ENCODE measurements around the gene MSI2.

DNA sequence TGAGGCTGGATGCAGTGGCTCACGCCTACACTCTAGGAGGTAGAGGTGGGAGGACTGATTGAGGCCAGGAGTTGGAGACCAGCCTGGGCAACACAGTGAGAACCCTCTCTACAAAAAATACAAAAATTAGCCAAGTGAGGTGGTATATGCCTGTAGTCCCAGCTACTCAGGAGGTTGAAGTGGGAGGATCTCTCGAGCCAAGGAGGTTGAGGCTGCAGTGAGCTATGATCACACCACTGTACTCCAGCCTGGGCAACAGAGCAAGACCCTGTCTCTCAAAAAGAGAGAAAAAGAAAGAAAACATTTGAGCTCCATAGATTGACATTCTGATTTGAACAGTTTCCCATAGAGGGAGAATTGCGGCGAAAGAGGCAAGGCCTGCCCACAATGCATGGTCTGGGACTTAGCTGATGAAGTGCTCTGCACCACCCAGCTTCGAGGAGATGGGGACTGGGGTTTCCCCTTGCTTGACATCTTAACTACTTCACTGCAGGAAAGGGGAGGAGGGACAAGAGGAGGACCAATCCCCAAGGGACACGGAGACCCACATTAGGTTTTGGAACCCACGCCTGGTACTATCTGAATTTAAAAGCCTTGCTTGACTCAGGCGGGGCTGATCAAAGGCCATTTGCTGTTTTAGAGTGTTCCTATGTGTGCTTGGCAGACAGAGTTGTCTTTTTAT lies 21.7 kb downstream of the MSI2 start:
- TF ChIP-seq POLR2AphosphoS5 (IDR thresholded peaks at IDR 0.05; ENCODE audit: low read depth, low read length), result no peak
- no peak for TF ChIP-seq FOXM1 (IDR thresholded peaks at IDR 0.05; ENCODE audit: low read depth)
